ENCODE data around the gene MBD3.

- TF ChIP-seq CTCF (IDR thresholded peaks at IDR 0.05) (no peak), POLR2A (IDR thresholded peaks at IDR 0.05) (no peak)
These were observed 9.0 kb upstream of the MBD3 start for GRCh38 chr19:1601613-1602064.

Measured in uterus (tissue), 2 donors.